GM15510 (cell line): Measurements from ENCODE around the gene DCC.

Experiments used
- POLR2A ChIP-seq: IDR thresholded peaks from 3 replicates; pipeline ENCODE4 v1.6.1; 2011; ENCODE audit warnings: borderline replicate concordance; ENCODE audit not compliant: insufficient read length; ENCODE audit errors: extremely low read depth

DCC gene

GRCh38 chr18:53508529-53508928 lies 1168.5 kb downstream of the DCC start:
- TF ChIP-seq POLR2A: no peak

- no peak for TF ChIP-seq POLR2A
Observed at GRCh38 chr18:53509886-53510285, 1169.9 kb downstream of the DCC start.

GRCh38 chr18:53521068-53521467 lies 1181.1 kb downstream of the DCC start:
- no peak for TF ChIP-seq POLR2A

- no peak for TF ChIP-seq POLR2A
Observed at GRCh38 chr18:53526101-53526870, 1186.3 kb downstream of the DCC start.

- no peak for TF ChIP-seq POLR2A
Observed at GRCh38 chr18:53527365-53527764, 1187.4 kb downstream of the DCC start.

- TF ChIP-seq POLR2A: no peak
Observed at GRCh38 chr18:53531187-53531586, 1191.2 kb downstream of the DCC start.

GRCh38 chr18:53531896-53532295 lies 1191.9 kb downstream of the DCC start:
- TF ChIP-seq POLR2A: no peak

GRCh38 chr18:53534203-53534602 lies 1194.2 kb downstream of the DCC start:
- TF ChIP-seq POLR2A: no peak

- TF ChIP-seq POLR2A: no peak
Observed at GRCh38 chr18:53534695-53535094, 1194.7 kb downstream of the DCC start.

- TF ChIP-seq POLR2A: no peak
Observed at GRCh38 chr18:53536908-53537307, 1196.9 kb downstream of the DCC start.

GRCh38 chr18:53541924-53542323 lies 1201.9 kb downstream of the DCC start:
- TF ChIP-seq POLR2A: no peak

GRCh38 chr18:53543711-53544110 lies 1203.7 kb downstream of the DCC start:
- TF ChIP-seq POLR2A: no peak

- no peak for TF ChIP-seq POLR2A
Observed at GRCh38 chr18:53544917-53545316, 1204.9 kb downstream of the DCC start.

GRCh38 chr18:53551868-53552426 lies 1212.0 kb downstream of the DCC start:
- no peak for TF ChIP-seq POLR2A

GRCh38 chr18:53553030-53553429 lies 1213.0 kb downstream of the DCC start:
- no peak for TF ChIP-seq POLR2A

- TF ChIP-seq POLR2A: no peak
Observed at GRCh38 chr18:53556450-53556849, 1216.5 kb downstream of the DCC start.
